PFSK-1 (cell line): ENCODE measurements around the gene PLB1.

Experiments
- FOXP2 ChIP-seq: optimal IDR thresholded peaks from 2 replicates; pipeline ENCODE3; 2011; ENCODE audit warnings: borderline replicate concordance, control low read depth, inconsistent platforms; ENCODE audit not compliant: insufficient read depth; ENCODE audit errors: extremely low read length, extremely low read depth
- POLR2AphosphoS5 ChIP-seq: IDR thresholded peaks from 2 replicates; pipeline ENCODE4 v1.6.1; 2012; ENCODE audit warnings: low read depth, mild to moderate bottlenecking, control low read depth, low read length, moderate library complexity
- SIN3A ChIP-seq: IDR thresholded peaks from 2 replicates; pipeline ENCODE4 v1.6.1; 2012; ENCODE audit warnings: mild to moderate bottlenecking, low read length, moderate library complexity, borderline replicate concordance; ENCODE audit not compliant: insufficient read depth
- TAF1 ChIP-seq: IDR thresholded peaks from 2 replicates; pipeline ENCODE4 v1.6.1; 2012; ENCODE audit warnings: low read length, control low read depth, borderline replicate concordance; ENCODE audit not compliant: insufficient read depth
- TF ChIP-seq, protein P1 (sequence below), 2 experiments: IDR thresholded peaks; 2 replicates each; pipeline versions ENCODE4 v1.6.1 to v1.8.0; 2011 to 2012; ENCODE audit warnings: low read depth in 2 of 2, low read length in 2 of 2, control low read depth in 1 of 2, inconsistent platforms in 1 of 2, mild to moderate bottlenecking in 1 of 2, moderate library complexity in 1 of 2; ENCODE audit not compliant: insufficient read depth in 1 of 2

Gene PLB1

DNA sequence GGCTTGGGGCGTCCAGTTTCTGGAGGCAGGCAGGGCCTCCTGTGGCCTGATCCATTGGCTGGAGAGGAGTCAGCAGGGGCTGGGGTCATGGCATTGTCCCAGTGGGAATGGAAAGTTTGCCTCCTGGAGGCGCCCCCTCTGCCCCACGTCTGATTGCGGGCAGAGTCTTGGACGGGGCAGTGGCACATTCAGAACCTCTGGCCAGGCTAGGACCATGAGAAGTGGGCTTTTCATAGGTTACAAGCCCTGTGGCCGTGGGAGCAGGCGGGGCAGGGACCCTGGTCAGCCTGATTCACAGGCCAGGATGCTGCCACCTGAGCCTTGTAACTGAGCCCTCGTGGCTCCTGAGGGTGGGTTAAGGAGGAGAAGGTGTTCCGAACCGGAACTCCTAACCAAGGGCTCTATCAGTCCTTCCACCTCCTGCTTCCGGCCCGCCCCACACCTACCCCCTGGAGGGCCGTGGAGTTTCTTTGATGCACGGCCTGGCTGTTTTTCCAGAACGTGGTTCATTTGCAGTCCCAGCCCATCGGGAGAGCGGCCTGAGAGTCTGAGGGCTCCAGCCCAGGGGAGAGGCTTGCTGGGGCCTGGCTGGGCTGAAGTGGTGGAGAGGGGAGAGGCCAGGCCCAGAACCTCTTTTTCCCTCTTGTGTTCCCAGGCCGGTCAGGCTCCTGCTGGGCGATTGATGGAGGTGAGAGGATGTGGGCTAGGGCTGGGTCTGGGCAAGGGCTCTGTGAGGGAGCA is 43.9 kb upstream of the PLB1 start:
- TF ChIP-seq SIN3A (no peak), TAF1 (no peak), POLR2AphosphoS5 (no peak), FOXP2 (no peak)
- TF ChIP-seq, protein P1, sequence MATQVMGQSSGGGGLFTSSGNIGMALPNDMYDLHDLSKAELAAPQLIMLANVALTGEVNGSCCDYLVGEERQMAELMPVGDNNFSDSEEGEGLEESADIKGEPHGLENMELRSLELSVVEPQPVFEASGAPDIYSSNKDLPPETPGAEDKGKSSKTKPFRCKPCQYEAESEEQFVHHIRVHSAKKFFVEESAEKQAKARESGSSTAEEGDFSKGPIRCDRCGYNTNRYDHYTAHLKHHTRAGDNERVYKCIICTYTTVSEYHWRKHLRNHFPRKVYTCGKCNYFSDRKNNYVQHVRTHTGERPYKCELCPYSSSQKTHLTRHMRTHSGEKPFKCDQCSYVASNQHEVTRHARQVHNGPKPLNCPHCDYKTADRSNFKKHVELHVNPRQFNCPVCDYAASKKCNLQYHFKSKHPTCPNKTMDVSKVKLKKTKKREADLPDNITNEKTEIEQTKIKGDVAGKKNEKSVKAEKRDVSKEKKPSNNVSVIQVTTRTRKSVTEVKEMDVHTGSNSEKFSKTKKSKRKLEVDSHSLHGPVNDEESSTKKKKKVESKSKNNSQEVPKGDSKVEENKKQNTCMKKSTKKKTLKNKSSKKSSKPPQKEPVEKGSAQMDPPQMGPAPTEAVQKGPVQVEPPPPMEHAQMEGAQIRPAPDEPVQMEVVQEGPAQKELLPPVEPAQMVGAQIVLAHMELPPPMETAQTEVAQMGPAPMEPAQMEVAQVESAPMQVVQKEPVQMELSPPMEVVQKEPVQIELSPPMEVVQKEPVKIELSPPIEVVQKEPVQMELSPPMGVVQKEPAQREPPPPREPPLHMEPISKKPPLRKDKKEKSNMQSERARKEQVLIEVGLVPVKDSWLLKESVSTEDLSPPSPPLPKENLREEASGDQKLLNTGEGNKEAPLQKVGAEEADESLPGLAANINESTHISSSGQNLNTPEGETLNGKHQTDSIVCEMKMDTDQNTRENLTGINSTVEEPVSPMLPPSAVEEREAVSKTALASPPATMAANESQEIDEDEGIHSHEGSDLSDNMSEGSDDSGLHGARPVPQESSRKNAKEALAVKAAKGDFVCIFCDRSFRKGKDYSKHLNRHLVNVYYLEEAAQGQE (IDR thresholded peaks at IDR 0.05; ENCODE audit: insufficient read depth in 1 of 2, low read depth in 2 of 2, low read length in 2 of 2): no peak

DNA sequence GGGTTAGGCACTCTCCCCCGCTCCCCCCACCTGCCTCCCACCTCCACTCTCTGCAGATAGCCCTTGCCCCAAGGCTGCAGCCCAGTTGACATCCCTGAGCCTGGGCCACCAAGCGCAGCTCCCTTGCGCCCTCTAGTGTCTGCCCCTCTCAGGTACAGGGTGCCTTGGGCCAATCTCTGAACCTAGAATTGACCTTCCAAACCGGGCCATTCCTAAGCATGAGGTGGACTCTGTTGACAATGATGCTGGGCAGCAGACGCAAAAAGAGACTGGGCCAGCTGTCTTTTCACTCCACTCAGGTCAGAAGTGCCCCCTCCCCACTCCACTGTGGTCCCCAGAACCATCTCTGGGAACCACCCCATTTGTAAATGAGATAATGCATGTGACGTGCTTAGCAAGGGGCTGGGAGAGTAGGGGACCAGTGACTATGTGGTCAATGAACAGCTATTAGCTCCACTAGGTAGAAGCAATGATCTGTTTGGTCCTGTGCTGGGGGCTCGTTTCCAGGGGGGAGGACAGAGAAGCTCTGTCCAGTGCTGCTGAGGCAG is 43.3 kb upstream of the PLB1 start:
- TF ChIP-seq FOXP2 (peak; percentile 54), SIN3A (no peak)

DNA sequence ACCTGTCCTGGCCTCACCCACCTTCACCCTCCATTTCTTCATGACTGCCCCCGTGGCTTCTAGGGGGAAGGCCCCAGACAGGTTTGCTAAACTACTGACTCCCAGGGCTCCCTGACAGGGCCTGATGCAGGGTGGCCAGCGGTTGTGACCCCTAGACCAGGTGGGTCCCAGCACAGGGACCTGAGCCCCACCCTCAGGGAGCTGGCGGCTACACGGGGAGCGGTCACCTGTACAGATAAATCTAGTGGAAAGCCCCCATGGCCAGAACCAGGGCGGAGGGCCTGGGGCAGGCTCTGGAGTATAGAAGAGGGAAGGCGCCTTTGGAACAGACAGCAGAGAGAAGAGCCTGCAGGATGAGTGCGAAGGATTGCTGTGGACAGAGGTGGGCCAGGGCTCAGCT is 42.5 kb upstream of the PLB1 start:
- TF ChIP-seq SIN3A (no peak), TAF1 (no peak), FOXP2 (no peak), POLR2AphosphoS5 (no peak)
- TF ChIP-seq, protein P1 (IDR thresholded peaks at IDR 0.05; ENCODE audit: insufficient read depth in 1 of 2, low read depth in 2 of 2, low read length in 2 of 2): no peak

DNA sequence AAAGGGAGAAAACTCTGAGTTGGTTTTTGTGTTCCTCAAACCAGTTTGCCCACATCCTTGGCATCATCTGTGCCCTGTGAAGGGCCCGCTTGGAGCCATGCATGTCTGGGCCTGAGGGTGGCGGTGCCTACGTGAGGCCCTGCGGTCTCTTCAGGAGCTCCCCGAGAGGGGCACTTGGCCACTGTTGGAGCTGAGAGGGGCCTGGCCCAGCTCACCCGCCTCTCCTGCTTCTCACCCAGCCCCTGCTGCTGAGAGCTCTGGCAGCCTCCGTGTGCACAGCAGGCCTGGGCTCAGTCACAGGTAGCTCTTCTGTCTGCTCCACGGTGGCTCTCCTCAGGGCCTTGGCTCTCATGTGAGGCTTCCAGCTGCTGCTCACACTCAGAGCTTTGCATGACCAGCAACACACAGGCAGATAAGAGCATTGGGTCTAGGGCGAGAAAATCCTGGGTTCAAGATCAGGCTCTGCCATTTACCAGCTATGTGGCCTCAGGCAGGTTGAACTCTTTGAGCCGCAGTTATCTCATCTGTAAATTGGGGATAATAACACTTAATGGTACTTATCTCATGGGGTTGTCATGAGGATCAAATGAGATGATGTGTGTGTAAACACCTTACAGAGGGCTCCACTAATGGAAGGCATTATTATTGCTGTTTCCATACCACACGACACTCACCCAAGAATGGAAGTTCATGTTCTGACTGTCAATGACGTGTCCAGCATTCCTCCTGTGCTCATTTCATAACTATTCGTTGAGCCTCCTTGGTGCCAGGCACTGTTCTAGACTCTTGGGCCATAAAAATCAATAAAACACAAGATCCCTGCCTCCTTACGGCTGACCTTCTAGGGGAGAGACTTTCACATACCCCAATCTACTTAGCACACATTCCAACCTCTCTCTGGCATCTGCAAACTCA is 41.6 kb upstream of the PLB1 start:
- TF ChIP-seq FOXP2 (no peak), TAF1 (no peak), POLR2AphosphoS5 (no peak), SIN3A (no peak)
- TF ChIP-seq, protein P1 (IDR thresholded peaks at IDR 0.05; ENCODE audit: insufficient read depth in 1 of 2, low read depth in 2 of 2, low read length in 2 of 2): no peak

DNA sequence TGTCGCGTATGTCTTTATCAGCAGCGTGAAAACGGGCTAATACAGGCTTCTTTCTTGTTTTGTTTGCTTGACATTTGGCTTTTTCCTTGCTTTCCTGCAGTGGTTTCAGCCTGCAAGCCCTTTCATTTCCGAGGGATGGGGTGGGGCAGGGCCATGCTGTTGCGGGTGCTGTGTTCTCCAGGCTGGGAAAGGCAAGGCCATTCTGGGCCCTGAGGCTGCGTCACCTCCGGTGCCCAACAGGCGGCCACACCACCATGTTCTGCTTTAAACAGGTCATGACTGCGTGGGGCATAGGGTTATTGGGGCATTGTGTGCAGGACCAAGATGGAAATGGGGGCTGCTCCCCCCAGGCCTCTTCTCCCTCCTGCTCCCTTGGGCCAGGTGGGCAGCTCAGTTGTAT is 38.6 kb upstream of the PLB1 start:
- TF ChIP-seq, protein P1 (IDR thresholded peaks at IDR 0.05; ENCODE audit: insufficient read depth in 1 of 2, low read depth in 2 of 2, low read length in 2 of 2): no peak
- TF ChIP-seq FOXP2 (no peak), SIN3A (no peak), TAF1 (no peak), POLR2AphosphoS5 (no peak)
